GM12891 (cell line): ENCODE data around the gene ACOX2.

Experiments used
- PAX5 ChIP-seq: IDR thresholded peaks from 2 replicates; pipeline ENCODE4 v1.6.1; 2011; ENCODE audit warnings: low read length, moderate library complexity, mild to moderate bottlenecking; ENCODE audit not compliant: insufficient read depth, severe bottlenecking
- POLR2A ChIP-seq: IDR thresholded peaks from 2 replicates; pipeline ENCODE4 v1.6.1; 2011; ENCODE audit warnings: low read depth, low read length, control low read depth
- POLR2AphosphoS5 ChIP-seq: IDR thresholded peaks from 2 replicates; pipeline ENCODE4 v1.6.1; 2011; ENCODE audit warnings: low read depth, low read length, control low read depth
- SPI1 ChIP-seq: IDR thresholded peaks from 2 replicates; pipeline ENCODE4 v1.6.1; 2011; ENCODE audit warnings: low read depth, low read length, control low read depth
- TAF1 ChIP-seq: IDR thresholded peaks from 2 replicates; pipeline ENCODE4 v1.6.1; 2011; ENCODE audit warnings: low read depth, low read length, control low read depth

- TF ChIP-seq POLR2A (no peak), TAF1 (no peak), SPI1 (no peak), POLR2AphosphoS5 (no peak), PAX5 (no peak)
Measured at GRCh38 chr3:58564054-58564453, 27.1 kb upstream of the ACOX2 start.
